GM19467 (cell line): ENCODE data around the gene RFC5.
"Not testable (repeated sequence)": the region's sequence is repeated elsewhere in the genome, so short reads cannot be mapped to it uniquely, and the experiment has no call there.

Experiments used
- ATAC-seq: cut with Tn5 transposase; IDR thresholded peaks from one replicate; pipeline ENCODE4 v1.9.1; 2021; ENCODE audit warnings: mild to moderate bottlenecking, moderate library complexity; ENCODE audit not compliant: unreplicated experiment

RFC5 gene

GRCh38 chr12:118070650-118071049 is 54.1 kb downstream of the RFC5 start:
- no peak for ATAC-seq

DNA sequence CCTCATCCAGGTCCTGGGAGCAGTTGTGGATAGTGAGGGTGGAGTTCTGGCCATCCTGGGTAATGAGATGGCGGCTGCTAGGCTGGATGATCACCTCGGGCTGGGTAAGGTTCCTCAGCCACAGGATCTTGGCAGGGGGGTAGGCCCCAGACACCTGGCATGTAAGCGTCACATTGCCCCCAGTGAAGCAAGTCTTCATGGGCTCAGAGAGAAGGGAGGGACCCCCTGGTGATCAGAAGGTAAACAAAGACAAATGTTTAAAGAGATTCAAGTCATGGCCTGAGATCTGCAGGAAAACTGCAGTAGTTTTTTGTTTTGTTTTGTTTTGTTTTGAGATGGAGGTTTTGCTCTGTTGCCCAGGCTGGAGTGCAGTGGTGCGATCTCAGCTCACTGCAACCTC is 57.3 kb downstream of the RFC5 start:
- ATAC-seq, result no peak

DNA sequence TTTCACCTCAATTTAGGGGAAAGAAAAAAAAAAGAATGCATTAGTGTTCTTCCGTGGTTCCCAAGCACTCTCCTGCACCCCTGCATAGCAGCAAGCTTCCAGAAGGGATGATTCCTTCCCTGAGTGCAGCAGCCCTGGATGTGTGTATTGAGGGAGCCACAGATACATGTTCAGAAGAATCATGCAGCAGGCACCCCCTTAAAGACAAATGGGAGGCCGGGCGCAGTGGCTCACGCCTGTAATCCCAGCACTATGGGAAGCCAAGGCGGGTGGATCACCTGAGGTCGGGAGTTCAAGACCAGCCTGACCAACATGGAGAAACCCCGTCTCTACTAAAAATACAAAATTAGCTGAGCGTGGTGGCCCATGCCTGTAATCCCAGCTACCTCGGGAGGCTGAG is 65.0 kb downstream of the RFC5 start:
- not testable (repeated sequence) for ATAC-seq
